ENCODE measurements around the gene NTRK3.

The NTRK3 gene

DNA sequence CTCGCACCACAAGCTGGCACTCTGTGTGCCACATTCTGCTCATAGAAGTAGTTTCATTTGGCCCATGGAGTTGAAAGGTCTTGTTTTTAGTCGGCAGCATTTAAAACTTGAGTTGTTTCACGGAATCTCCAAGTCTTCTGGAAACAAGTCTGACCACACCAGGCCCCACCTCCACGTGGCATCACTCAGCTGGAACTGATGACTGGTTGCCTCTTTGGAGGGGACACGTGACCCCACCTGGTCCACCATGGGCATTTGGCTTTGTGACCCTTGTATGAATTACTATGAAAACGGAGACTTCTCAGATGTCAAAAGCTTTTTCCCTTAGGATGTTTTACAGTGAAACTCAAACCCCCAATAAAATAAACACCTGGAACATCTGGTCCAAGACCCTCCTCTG, 74.9 kb downstream of the NTRK3 start:
- H3K4me3 ChIP-seq (replicated peaks; ENCODE audit: low read depth, low read length), result no peak overlapping the region
- no peak for DNase-seq (ENCODE audit: extremely low read depth, low read depth)
- TF ChIP-seq, protein P1, sequence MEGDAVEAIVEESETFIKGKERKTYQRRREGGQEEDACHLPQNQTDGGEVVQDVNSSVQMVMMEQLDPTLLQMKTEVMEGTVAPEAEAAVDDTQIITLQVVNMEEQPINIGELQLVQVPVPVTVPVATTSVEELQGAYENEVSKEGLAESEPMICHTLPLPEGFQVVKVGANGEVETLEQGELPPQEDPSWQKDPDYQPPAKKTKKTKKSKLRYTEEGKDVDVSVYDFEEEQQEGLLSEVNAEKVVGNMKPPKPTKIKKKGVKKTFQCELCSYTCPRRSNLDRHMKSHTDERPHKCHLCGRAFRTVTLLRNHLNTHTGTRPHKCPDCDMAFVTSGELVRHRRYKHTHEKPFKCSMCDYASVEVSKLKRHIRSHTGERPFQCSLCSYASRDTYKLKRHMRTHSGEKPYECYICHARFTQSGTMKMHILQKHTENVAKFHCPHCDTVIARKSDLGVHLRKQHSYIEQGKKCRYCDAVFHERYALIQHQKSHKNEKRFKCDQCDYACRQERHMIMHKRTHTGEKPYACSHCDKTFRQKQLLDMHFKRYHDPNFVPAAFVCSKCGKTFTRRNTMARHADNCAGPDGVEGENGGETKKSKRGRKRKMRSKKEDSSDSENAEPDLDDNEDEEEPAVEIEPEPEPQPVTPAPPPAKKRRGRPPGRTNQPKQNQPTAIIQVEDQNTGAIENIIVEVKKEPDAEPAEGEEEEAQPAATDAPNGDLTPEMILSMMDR (IDR thresholded peaks at IDR 0.05; ENCODE audit: low read depth, low read length, missing control alignments), result no peak

DNA sequence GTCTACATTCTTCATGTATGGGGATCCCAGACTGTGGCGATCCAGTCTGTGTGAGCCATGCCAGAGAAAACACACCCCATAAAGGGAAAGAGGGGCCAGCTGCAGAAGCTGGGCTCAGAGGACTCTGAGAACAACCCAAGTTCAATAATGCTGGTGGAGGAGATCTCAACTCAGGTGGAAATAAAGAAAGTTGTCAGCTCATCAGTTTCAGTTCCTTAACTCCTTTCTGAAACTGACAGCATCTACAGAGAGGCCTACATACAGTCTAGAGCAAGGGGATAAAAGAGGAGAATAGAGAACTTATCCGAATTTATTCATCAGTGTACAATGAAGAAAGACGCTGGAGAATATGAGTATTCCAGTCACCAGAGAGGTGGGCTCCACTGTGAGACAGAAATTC, 77.0 kb downstream of the NTRK3 start:
- no peak overlapping the region for H3K4me3 ChIP-seq (replicated peaks; ENCODE audit: low read depth, low read length)
- no peak for DNase-seq (ENCODE audit: extremely low read depth, low read depth)
- TF ChIP-seq, protein P1 (IDR thresholded peaks at IDR 0.05; ENCODE audit: low read depth, low read length, missing control alignments), result no peak

DNA sequence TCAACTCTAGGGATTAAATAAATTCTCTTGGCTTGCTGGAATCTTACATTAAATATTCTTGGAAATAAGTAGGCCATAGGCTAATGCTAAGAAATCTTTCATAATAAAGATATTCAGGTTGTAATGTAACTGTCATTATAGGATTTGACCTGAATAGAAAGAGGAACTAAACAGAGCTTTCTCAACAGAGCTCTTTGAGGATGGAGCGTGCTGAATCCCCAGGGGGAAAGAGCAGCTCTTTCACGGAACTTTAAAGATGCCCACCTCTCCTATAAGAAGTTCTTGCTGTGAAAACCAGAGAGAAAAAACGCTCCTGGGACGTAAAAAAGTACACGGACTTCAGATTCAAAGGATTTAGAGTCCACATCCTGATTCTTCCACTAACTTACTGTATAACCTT, 77.9 kb downstream of the NTRK3 start:
- H3K4me3 ChIP-seq (replicated peaks; ENCODE audit: low read depth, low read length), result no peak overlapping the region
- TF ChIP-seq, protein P1 (IDR thresholded peaks at IDR 0.05; ENCODE audit: low read depth, low read length, missing control alignments), result no peak
- DNase-seq (ENCODE audit: extremely low read depth, low read depth), result no peak

DNA sequence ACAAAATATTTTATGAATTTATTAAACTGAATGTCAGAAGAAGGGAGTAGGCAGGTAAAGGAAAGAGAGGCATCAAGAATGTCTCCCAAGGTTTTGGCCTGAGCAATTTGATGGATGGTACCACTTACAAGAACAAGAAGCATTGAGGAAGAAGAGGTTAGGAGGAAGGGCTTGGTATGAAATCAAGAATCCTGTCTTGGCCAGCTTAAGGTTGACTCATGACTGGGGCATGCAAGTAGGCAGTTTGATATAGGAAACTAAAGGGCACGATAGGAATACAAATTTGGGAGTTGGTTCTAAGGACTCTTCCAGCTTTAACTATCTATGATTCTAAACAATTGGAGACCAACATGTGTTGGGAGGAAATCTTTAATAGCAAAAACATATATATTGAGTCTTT, 79.1 kb downstream of the NTRK3 start:
- DNase-seq (ENCODE audit: extremely low read depth, low read depth), result no peak
- TF ChIP-seq, protein P1 (IDR thresholded peaks at IDR 0.05; ENCODE audit: low read depth, low read length, missing control alignments), result no peak
- H3K4me3 ChIP-seq (replicated peaks; ENCODE audit: low read depth, low read length), result no peak overlapping the region

DNA sequence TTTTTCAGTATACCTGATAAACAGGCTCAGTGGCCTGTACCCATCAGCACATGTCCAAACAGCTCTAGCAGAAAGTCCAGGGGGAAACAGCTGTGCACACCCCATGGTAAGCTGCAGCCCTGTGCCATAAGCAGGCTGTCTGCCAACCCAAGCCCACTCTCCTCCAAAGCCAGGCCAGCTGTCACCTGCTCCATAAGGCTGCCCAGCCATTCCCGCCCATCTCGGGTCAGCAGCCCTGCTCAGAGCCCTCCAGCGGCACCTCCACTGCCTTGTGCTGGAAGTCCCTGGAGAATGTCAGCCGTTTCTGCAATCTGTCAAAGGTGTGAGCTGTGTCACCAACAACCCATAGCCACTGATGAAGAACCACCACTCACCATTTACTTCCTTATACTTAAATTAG, 82.0 kb downstream of the NTRK3 start:
- no peak overlapping the region for H3K4me3 ChIP-seq (replicated peaks; ENCODE audit: low read depth, low read length)
- DNase-seq (ENCODE audit: extremely low read depth, low read depth), result no peak
- TF ChIP-seq, protein P1 (IDR thresholded peaks at IDR 0.05; ENCODE audit: low read depth, low read length, missing control alignments), result no peak

DNA sequence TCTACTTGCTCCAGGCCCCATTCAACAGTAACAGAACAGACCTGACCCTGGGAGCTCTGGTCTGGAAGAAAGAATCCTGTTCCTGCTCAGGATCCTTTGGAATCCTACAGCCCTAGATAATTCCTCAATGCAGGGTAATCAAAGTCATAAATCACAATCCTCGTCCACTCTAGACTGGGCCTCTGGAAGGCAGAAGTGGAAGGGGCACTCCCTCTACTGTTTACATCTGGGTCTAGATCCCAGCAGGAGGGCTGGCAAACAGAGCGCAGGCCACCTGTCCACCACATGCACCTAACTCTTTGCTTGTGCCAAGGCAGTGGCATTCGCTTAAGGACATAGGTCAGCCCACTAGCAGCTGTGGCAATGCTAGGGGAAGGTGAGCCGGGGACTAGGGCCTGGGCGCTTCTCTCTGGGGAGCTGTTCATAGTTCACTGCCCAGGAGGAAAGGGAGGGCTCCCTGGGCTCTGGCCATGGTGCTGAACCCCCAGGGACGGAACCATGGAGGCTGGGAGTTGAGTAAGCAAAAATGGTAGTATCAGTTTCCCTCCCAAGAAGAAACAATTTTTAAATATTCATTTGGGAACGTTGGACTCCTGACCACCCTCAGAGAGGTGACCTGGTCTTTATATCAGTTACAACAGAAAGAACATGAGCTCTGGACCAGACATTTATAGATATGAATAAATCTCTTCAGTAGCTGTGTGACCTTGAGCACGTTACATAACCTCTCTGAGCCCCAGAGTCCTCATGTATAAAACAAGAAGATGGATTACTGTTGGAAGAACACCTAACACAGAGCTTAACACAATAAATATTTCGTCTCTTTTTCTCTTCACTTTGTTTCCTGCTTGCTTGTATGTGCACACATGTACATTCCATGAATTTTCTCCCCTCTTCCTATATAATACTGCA, 90.2 kb downstream of the NTRK3 start:
- H3K4me3 ChIP-seq (replicated peaks; ENCODE audit: low read depth, low read length), result no peak overlapping the region
- TF ChIP-seq, protein P1 (IDR thresholded peaks at IDR 0.05; ENCODE audit: low read depth, low read length, missing control alignments), result no peak
- no peak for DNase-seq (ENCODE audit: extremely low read depth, low read depth)
